ENCODE data around the gene GPR55.

The GPR55 gene

DNA sequence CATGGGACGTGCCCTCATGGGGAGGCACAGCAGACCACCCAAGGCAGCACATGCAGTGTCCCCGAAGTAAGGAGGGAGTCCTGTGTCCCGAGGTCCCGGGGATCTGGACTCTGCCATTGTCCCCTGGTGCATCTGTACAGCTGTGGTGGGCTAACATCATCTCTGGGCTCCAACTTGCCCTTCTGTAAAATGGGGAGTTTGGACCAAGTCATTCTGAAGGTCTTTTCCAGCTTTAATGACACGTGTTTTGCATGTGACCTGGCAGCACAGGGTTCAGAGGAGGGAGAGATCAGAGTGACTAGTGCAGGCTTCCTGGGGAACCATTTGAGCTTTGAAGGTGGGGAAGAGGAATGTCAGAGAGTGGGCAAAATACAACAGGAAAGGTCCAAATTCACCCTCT is 38.8 kb downstream of the GPR55 start:
- no peak overlapping the region for H3K27ac ChIP-seq (ENCODE audit: low read depth, low read length)
- no peak overlapping the region for H3K9ac ChIP-seq (ENCODE audit: low read length in 5 of 5)

DNA sequence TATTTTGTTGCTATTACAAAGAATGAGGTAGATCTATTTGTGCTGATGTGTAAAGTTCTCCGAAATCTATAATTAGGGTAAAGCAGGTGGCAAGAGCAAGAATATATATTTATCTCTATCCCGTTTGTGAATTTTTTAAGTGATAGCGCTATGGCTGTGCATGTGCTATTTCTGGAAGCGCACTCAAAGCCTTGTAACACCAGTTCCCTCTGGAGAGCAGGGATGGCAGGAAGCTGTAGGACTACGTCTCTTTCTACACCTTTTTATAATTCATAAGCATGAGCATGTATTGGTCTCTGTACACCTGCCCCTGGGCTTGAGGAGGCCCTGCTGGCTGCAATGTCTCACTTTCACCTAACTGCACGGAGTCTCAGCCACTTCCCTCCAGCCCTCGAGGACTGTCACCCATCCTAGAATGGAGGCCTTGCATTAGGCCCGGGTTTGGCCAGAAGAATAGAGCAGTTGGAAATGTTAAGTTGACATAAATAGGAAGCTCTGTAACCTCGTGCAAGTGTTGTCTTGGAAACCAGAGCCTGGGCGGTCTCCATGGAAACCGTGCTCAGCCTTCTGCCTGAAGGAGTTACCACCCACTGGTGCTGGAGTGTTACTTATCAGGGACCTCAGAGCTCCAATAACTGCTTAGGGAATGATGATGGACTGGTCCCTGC is 39.4 kb downstream of the GPR55 start:
- Histone ChIP-seq H3K27ac (ENCODE audit: low read depth, low read length) (no peak overlapping the region), H3K36me3 (ENCODE audit: control insufficient read depth in 5 of 5, insufficient read depth in 5 of 5, low read length in 5 of 5) (no peaks in the 10 kb centered on the region), H3K4me1 (ENCODE audit: control insufficient read depth in 5 of 5, insufficient read depth in 5 of 5, low read length in 5 of 5) (no peaks in the 10 kb centered on the region), H3K9ac (ENCODE audit: low read length in 5 of 5) (no peak overlapping the region), H3K27me3 (ENCODE audit: control insufficient read depth in 5 of 5, insufficient read depth in 4 of 5, low read length in 5 of 5) (peaks cover 0 to 11% (median 5%) of the 10 kb centered on the region in 5 donors), H3K9me3 (ENCODE audit: control insufficient read depth in 5 of 5, low read length in 5 of 5) (peaks cover 0 to 3% (median 0%) of the 10 kb centered on the region in 5 donors), H3K4me3 (ENCODE audit: low read depth in 1 of 5, low read length in 5 of 5) (no peak overlapping the region)

More for the DNA sequence above, 38.8 kb downstream of the GPR55 start:
- Histone ChIP-seq H3K27me3 (ENCODE audit: control insufficient read depth in 5 of 5, insufficient read depth in 4 of 5, low read length in 5 of 5) (peaks cover under 1 to 11% (median 5%) of the 10 kb centered on the region in 5 donors), H3K9me3 (ENCODE audit: control insufficient read depth in 5 of 5, low read length in 5 of 5) (peaks cover 0 to 3% (median 0%) of the 10 kb centered on the region in 5 donors), H3K4me3 (ENCODE audit: low read depth in 1 of 5, low read length in 5 of 5) (no peak overlapping the region), H3K4me1 (ENCODE audit: control insufficient read depth in 5 of 5, insufficient read depth in 5 of 5, low read length in 5 of 5) (no peaks in the 10 kb centered on the region), H3K36me3 (ENCODE audit: control insufficient read depth in 5 of 5, insufficient read depth in 5 of 5, low read length in 5 of 5) (no peaks in the 10 kb centered on the region)

DNA sequence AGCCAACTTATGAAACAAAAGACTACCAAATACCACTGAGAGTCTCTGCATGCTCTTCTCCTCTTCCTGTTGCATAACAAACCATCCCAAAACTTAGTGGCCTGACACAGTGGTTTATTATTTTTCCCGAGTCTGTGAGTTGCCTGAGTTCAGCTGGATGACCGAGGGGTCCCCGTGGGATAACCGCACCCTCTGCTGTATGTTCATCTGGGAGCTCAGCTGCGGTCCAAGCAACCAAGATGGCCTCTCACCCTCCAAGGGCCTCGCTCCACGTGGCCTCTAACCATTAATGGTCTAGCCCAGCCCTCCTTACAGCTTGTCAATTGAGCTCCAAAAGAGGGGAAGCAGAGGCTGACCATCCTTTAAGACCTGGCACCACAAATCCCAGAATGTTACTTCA is 43.2 kb downstream of the GPR55 start:
- Histone ChIP-seq H3K4me3 (ENCODE audit: low read depth in 1 of 5, low read length in 5 of 5) (no peak overlapping the region), H3K4me1 (ENCODE audit: control insufficient read depth in 5 of 5, insufficient read depth in 5 of 5, low read length in 5 of 5) (peaks cover 0 to 4% (median 0%) of the 10 kb centered on the region in 5 donors), H3K27ac (ENCODE audit: low read depth, low read length) (no peak overlapping the region), H3K9ac (ENCODE audit: low read length in 5 of 5) (no peak overlapping the region), H3K27me3 (ENCODE audit: control insufficient read depth in 5 of 5, insufficient read depth in 4 of 5, low read length in 5 of 5) (peaks cover 0 to 3% (median 0%) of the 10 kb centered on the region in 5 donors), H3K9me3 (ENCODE audit: control insufficient read depth in 5 of 5, low read length in 5 of 5) (no peaks in the 10 kb centered on the region), H3K36me3 (ENCODE audit: control insufficient read depth in 5 of 5, insufficient read depth in 5 of 5, low read length in 5 of 5) (peaks cover 0 to 13% (median 9%) of the 10 kb centered on the region in 5 donors)

DNA sequence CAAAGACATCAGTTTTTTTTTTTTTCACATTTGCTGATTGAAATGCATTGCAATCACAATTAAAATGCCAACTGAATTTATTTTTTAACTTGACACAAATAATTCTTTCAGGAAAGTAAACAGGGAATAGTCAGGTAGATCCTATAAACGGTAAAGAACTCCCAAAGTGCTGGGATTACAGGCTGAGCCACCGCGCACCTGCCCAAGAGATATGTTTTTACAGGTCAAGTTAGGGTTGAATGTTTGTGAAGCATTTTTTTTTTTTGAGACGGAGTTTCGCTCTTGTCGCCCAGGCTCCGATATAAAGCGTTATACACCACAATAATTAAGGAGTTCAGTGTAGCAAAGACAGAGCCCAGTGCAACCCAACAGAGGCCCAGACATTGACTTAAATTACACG is 45.2 kb downstream of the GPR55 start:
- H3K27ac ChIP-seq (ENCODE audit: low read depth, low read length): no peak overlapping the region
- H3K36me3 ChIP-seq (ENCODE audit: control insufficient read depth in 5 of 5, insufficient read depth in 5 of 5, low read length in 5 of 5): peaks cover 0 to 20% (median 16%) of the 10 kb centered on the region in 5 donors
- H3K9ac ChIP-seq (ENCODE audit: low read length in 5 of 5): no peak overlapping the region
- no peaks in the 10 kb centered on the region for H3K9me3 ChIP-seq (ENCODE audit: control insufficient read depth in 5 of 5, low read length in 5 of 5)
- no peak overlapping the region for H3K4me3 ChIP-seq (ENCODE audit: low read depth in 1 of 5, low read length in 5 of 5)
- H3K27me3 ChIP-seq (ENCODE audit: control insufficient read depth in 5 of 5, insufficient read depth in 4 of 5, low read length in 5 of 5): no peaks in the 10 kb centered on the region
- H3K4me1 ChIP-seq (ENCODE audit: control insufficient read depth in 5 of 5, insufficient read depth in 5 of 5, low read length in 5 of 5): peaks cover 0 to 4% (median 0%) of the 10 kb centered on the region in 5 donors

DNA sequence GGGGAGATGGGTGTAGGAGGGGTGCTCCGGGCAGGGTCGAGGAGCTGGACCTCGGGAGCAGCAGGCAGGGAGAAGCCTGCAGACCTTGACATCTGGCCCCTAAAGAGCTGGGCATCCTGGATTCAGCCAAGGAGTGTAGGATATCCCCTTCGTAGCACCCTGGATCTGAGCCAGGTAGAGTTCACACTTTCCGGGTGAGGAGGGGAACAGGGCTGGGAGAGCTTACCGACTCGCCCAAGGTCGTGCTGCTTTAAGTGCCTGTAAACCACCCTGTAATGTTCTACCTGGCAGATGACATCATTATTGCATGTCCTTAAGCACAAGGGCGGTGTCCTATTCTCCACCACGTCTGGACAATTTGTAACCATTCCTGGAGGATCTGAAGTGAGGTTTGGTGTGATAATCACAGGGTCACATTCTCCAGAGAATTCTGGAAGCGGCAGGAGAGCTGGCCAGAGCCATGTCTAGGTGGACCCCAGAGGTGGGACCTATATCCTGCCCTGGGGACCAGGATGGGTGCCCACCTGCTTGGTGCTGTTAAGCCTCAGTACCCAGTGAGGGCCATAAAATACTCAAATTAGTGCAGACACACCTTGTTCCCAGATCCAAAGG is 45.7 kb downstream of the GPR55 start:
- H3K4me3 ChIP-seq (ENCODE audit: low read depth in 1 of 5, low read length in 5 of 5): no peak overlapping the region
- peaks cover 0 to 4% (median 0%) of the 10 kb centered on the region in 5 donors for H3K4me1 ChIP-seq (ENCODE audit: control insufficient read depth in 5 of 5, insufficient read depth in 5 of 5, low read length in 5 of 5)

DNA sequence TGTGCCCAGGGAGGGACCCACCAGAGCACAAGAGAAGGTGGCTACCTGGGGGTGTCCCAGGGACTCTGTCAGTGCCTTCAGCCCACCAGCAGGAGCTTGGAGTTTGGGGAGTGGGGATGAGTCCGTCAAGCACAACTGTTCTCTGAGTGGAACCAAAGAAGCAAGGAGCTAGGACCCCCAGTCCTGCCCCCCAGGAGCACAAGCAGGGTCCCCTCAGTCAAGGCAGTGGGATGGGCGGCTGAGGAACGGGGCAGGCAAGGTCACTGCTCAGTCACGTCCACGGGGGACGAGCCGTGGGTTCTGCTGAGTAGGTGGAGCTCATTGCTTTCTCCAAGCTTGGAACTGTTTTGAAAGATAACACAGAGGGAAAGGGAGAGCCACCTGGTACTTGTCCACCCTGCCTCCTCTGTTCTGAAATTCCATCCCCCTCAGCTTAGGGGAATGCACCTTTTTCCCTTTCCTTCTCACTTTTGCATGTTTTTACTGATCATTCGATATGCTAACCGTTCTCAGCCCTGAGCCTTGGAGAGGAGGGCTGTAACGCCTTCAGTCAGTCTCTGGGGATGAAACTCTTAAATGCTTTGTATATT is 46.3 kb downstream of the GPR55 start:
- no peaks in the 10 kb centered on the region for H3K27me3 ChIP-seq (ENCODE audit: control insufficient read depth in 5 of 5, insufficient read depth in 4 of 5, low read length in 5 of 5)
- H3K27ac ChIP-seq (ENCODE audit: low read depth, low read length): no peak overlapping the region
- H3K4me1 ChIP-seq (ENCODE audit: control insufficient read depth in 5 of 5, insufficient read depth in 5 of 5, low read length in 5 of 5): peaks cover 0 to 4% (median 0%) of the 10 kb centered on the region in 5 donors
- H3K36me3 ChIP-seq (ENCODE audit: control insufficient read depth in 5 of 5, insufficient read depth in 5 of 5, low read length in 5 of 5): peaks cover 0 to 20% (median 16%) of the 10 kb centered on the region in 5 donors
- no peaks in the 10 kb centered on the region for H3K9me3 ChIP-seq (ENCODE audit: control insufficient read depth in 5 of 5, low read length in 5 of 5)
- H3K9ac ChIP-seq (ENCODE audit: low read length in 5 of 5): no peak overlapping the region
- no peak overlapping the region for H3K4me3 ChIP-seq (ENCODE audit: low read depth in 1 of 5, low read length in 5 of 5)

More for the DNA sequence above, 45.7 kb downstream of the GPR55 start:
- Histone ChIP-seq H3K27ac (ENCODE audit: low read depth, low read length) (no peak overlapping the region), H3K9me3 (ENCODE audit: control insufficient read depth in 5 of 5, low read length in 5 of 5) (no peaks in the 10 kb centered on the region), H3K36me3 (ENCODE audit: control insufficient read depth in 5 of 5, insufficient read depth in 5 of 5, low read length in 5 of 5) (peaks cover 0 to 20% (median 16%) of the 10 kb centered on the region in 5 donors), H3K9ac (ENCODE audit: low read length in 5 of 5) (no peak overlapping the region), H3K27me3 (ENCODE audit: control insufficient read depth in 5 of 5, insufficient read depth in 4 of 5, low read length in 5 of 5) (no peaks in the 10 kb centered on the region)

DNA sequence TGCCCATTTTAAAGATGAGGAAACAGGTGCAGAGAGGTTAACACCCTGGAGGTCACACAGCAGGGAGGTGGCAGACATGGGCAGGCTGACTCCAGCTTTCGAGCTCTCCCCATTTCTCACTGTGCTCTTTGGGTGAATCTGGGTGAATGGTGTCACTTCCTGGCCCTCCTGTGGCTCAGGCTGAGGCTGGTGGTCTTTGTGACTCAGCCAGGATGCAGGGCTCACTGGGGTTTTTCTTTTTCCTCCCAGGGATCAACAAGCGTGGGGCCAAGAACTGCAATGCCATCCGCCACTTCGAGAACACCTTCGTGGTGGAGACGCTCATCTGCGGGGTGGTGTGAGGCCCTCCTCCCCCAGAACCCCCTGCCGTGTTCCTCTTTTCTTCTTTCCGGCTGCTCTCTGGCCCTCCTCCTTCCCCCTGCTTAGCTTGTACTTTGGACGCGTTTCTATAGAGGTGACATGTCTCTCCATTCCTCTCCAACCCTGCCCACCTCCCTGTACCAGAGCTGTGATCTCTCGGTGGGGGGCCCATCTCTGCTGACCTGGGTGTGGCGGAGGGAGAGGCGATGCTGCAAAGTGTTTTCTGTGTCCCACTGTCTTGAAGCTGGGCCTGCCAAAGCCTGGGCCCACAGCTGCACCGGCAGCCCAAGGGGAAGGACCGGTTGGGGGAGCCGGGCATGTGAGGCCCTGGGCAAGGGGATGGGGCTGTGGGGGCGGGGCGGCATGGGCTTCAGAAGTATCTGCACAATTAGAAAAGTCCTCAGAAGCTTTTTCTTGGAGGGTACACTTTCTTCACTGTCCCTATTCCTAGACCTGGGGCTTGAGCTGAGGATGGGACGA is 47.1 kb downstream of the GPR55 start:
- H3K36me3 ChIP-seq (ENCODE audit: control insufficient read depth in 5 of 5, insufficient read depth in 5 of 5, low read length in 5 of 5): peaks cover 0 to 20% (median 16%) of the 10 kb centered on the region in 5 donors

DNA sequence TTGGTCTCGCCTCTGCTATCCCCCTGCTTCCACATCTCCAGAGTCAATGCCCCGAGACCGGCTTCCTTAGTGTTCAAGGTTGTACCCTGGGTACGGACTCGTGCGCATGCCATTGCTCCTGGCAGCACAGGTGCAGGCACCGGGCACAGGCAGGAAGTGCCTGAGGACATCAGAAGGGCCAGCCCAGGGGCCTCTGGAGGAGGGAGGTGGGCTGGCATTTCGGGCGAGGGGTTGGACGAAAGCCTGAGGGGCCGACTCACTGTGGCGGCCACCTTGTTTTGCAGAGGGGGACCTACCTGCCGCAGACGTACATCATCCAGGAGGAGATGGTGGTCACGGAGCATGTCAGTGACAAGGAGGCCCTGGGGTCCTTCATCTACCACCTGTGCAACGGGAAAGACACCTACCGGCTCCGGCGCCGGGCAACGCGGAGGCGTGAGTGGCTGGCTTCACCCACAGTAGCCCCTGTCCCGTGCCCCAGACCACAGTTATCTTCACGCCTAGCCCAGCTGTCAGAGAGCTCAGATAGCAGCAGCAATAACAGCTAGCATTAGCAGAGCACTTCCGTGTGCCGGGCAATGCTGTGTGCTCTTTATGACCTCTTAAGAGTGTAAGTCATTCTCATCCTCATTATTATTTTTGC is 47.8 kb downstream of the GPR55 start:
- peaks cover 0 to 20% (median 16%) of the 10 kb centered on the region in 5 donors for H3K36me3 ChIP-seq (ENCODE audit: control insufficient read depth in 5 of 5, insufficient read depth in 5 of 5, low read length in 5 of 5)

More for the DNA sequence above, 47.1 kb downstream of the GPR55 start:
- Histone ChIP-seq H3K27ac (ENCODE audit: low read depth, low read length) (no peak overlapping the region), H3K4me3 (ENCODE audit: low read depth in 1 of 5, low read length in 5 of 5) (no peak overlapping the region), H3K9ac (ENCODE audit: low read length in 5 of 5) (no peak overlapping the region), H3K9me3 (ENCODE audit: control insufficient read depth in 5 of 5, low read length in 5 of 5) (no peaks in the 10 kb centered on the region), H3K4me1 (ENCODE audit: control insufficient read depth in 5 of 5, insufficient read depth in 5 of 5, low read length in 5 of 5) (peaks cover 0 to 4% (median 0%) of the 10 kb centered on the region in 5 donors), H3K27me3 (ENCODE audit: control insufficient read depth in 5 of 5, insufficient read depth in 4 of 5, low read length in 5 of 5) (no peaks in the 10 kb centered on the region)

More for the DNA sequence above, 47.8 kb downstream of the GPR55 start:
- peaks cover 0 to 4% (median 0%) of the 10 kb centered on the region in 5 donors for H3K4me1 ChIP-seq (ENCODE audit: control insufficient read depth in 5 of 5, insufficient read depth in 5 of 5, low read length in 5 of 5)
- no peak overlapping the region for H3K27ac ChIP-seq (ENCODE audit: low read depth, low read length)
- H3K9ac ChIP-seq (ENCODE audit: low read length in 5 of 5): no peak overlapping the region
- no peaks in the 10 kb centered on the region for H3K27me3 ChIP-seq (ENCODE audit: control insufficient read depth in 5 of 5, insufficient read depth in 4 of 5, low read length in 5 of 5)
- no peaks in the 10 kb centered on the region for H3K9me3 ChIP-seq (ENCODE audit: control insufficient read depth in 5 of 5, low read length in 5 of 5)
- H3K4me3 ChIP-seq (ENCODE audit: low read depth in 1 of 5, low read length in 5 of 5): no peak overlapping the region

Measured in subcutaneous abdominal adipose tissue (tissue), 5 donors.